K562 (cell line): Measurements from ENCODE around the gene SUV39H2. TPM values are rescaled to one million over a fixed set of nuclear protein-coding genes. Genes with fewer than 3 reads are reported as not detected.

Experiments used
- CREB5 ChIP-seq: fragments of 250-450 bp; sonication (Bioruptor Pico); IDR thresholded peaks from 2 replicates; pipeline ENCODE4 v1.5.0; 2020; ENCODE audit warnings: mild to moderate bottlenecking
- FIP1L1 ChIP-seq: fragments of 200-400 bp; formaldehyde crosslinking; IDR thresholded peaks from 2 replicates; pipeline ENCODE4 v1.6.1; 2018; ENCODE audit warnings: mild to moderate bottlenecking, low read depth, low read length; ENCODE audit not compliant: poor library complexity, severe bottlenecking
- JUN ChIP-seq, 2 experiments: sonication (generic) in 1 of 2; formaldehyde crosslinking in 1 of 2; IDR thresholded peaks; 2 replicates each; pipeline versions ENCODE4 v1.6.1 to v1.8.0; 2012 to 2022; ENCODE audit warnings: borderline replicate concordance in 2 of 2, mild to moderate bottlenecking in 2 of 2, improper control_type of control experiment in 1 of 2, low read depth in 1 of 2, low read length in 1 of 2, missing genetic modification reagents in 1 of 2
- NFIC ChIP-seq: fragments of 450-650 bp; IDR thresholded peaks from 2 replicates; pipeline ENCODE4 v1.6.1; 2017; ENCODE audit warnings: mild to moderate bottlenecking, inconsistent platforms
- RBFOX2 ChIP-seq: fragments of 200-400 bp; formaldehyde crosslinking; IDR thresholded peaks from 2 replicates; pipeline ENCODE4 v1.6.1; 2017; ENCODE audit warnings: low read depth, mild to moderate bottlenecking, low read length, moderate library complexity
- TAF1 ChIP-seq: IDR thresholded peaks from 2 replicates; pipeline ENCODE4 v1.6.1; 2011; ENCODE audit warnings: mild to moderate bottlenecking, low read length, moderate library complexity; ENCODE audit not compliant: insufficient read depth, control insufficient read depth, severe bottlenecking; ENCODE audit errors: extremely low read depth
- TFE3 ChIP-seq: fragments of 450-650 bp; formaldehyde crosslinking; IDR thresholded peaks from 2 replicates; pipeline ENCODE4 v1.4.0; 2020; ENCODE audit warnings: mild to moderate bottlenecking, mixed read lengths
- USF2 ChIP-seq: sonication (generic); formaldehyde crosslinking; IDR thresholded peaks from 2 replicates; pipeline ENCODE4 v1.5.0; 2020; ENCODE audit warnings: missing genetic modification reagents
- ZBTB40 ChIP-seq, 2 experiments: fragments of 450-650 bp in 1 of 2; sonication (generic) in 1 of 2; formaldehyde crosslinking in 1 of 2; IDR thresholded peaks; 2 replicates each; pipeline versions ENCODE4 v1.7.1 to v1.9.0; 2016 to 2022; ENCODE audit warnings: inconsistent platforms in 1 of 2, mild to moderate bottlenecking in 1 of 2, missing genetic modification reagents in 1 of 2
- polyA plus RNA-seq, 8 experiments: library from polyadenylated mRNA; depleted of rRNA in 4 of 8; stranded (reverse) in 5 of 8; unstranded in 3 of 8; fragments of >200 nt; fragmentation: Nextera tagmentation in 2 of 8; fragmentation: Illumina TruSeq in 1 of 8; extraction: Ambion mirVana in 2 of 8; extraction: Trizol in 1 of 8; gene quantifications; 2 replicates each; pipeline versions ENCODE4 v1.2.1 to v1.2.3, GENCODE V29; 2011 to 2014; ENCODE audit warnings: inconsistent platforms in 1 of 8, missing spikeins in 1 of 8
- total RNA-seq, 7 experiments: library from RNA; depleted of rRNA in 6 of 7; stranded (reverse); fragments of >200 nt in 6 of 7; fragmentation: Illumina TruSeq in 2 of 7; extraction: Trizol in 2 of 7; gene quantifications; 2 replicates each; pipeline versions ENCODE4 v1.2.1 to v1.2.3, GENCODE V29; 2011 to 2021; ENCODE audit warnings: low replicate concordance in 1 of 7

SUV39H2 gene
- total and polyA plus RNA-seq, 9 of the 15 experiments (the other 6 are each of a cell fraction or from before 2014, with no cell fraction given), result 24.1 to 54.3 (median 41.3) TPM

GRCh38 chr10:14878266-14879123, at the start of gene SUV39H2 (continued):
- TF ChIP-seq ZBTB40 (IDR thresholded peaks at IDR 0.05), result peak; percentile 68; the same call in 1 of the 2 replicates
- TF ChIP-seq ZBTB40 (CRISPR knock-in tag; IDR thresholded peaks at IDR 0.05), result no peak
- no peak for TF ChIP-seq TFE3 (CRISPR knock-in tag)
- no peak; the same call in 1 of the 2 replicates for TF ChIP-seq JUN (IDR thresholded peaks at IDR 0.05; ENCODE audit: borderline replicate concordance, low read depth, low read length)
- TF ChIP-seq JUN (CRISPR knock-in tag; IDR thresholded peaks at IDR 0.05; ENCODE audit: borderline replicate concordance), result 0 out of 2 replicates have a peak, but pooled peaks have one; percentile 38
- TF ChIP-seq NFIC, result peak; percentile 35; the same call in 1 of the 2 replicates
- 0 out of 2 replicates have a peak, but pooled peaks have one; percentile 46 for TF ChIP-seq CREB5 (CRISPR knock-in tag)
- peak; percentile 94 for TF ChIP-seq RBFOX2
- TF ChIP-seq FIP1L1, result peak; percentile 29
- TF ChIP-seq USF2 (CRISPR knock-in tag), result 0 out of 2 replicates have a peak, but pooled peaks have one; percentile 20
- TF ChIP-seq TAF1, result peak; percentile 92
